GM10266 (cell line): Measurements from ENCODE around the gene LSM4.
A peak's percentile ranks its signal among the peaks of the same experiment; 100 is the strongest.

Experiments
- DNase-seq: peaks from one replicate; pipeline ENCODE4 v3.0.0; 2012; ENCODE audit errors: extremely low spot score
- TF ChIP-seq, protein P1 (sequence below): IDR thresholded peaks from 2 replicates; pipeline ENCODE4 v1.5.1; 2012; ENCODE audit warnings: mild to moderate bottlenecking, low read depth; ENCODE audit not compliant: control insufficient read depth, insufficient read depth; ENCODE audit errors: missing control alignments

The LSM4 gene

GRCh38 chr19:18282788-18283141, 40.1 kb downstream of the LSM4 start:
- TF ChIP-seq, protein P1, sequence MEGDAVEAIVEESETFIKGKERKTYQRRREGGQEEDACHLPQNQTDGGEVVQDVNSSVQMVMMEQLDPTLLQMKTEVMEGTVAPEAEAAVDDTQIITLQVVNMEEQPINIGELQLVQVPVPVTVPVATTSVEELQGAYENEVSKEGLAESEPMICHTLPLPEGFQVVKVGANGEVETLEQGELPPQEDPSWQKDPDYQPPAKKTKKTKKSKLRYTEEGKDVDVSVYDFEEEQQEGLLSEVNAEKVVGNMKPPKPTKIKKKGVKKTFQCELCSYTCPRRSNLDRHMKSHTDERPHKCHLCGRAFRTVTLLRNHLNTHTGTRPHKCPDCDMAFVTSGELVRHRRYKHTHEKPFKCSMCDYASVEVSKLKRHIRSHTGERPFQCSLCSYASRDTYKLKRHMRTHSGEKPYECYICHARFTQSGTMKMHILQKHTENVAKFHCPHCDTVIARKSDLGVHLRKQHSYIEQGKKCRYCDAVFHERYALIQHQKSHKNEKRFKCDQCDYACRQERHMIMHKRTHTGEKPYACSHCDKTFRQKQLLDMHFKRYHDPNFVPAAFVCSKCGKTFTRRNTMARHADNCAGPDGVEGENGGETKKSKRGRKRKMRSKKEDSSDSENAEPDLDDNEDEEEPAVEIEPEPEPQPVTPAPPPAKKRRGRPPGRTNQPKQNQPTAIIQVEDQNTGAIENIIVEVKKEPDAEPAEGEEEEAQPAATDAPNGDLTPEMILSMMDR = no peak
- DNase-seq = no peak

DNA sequence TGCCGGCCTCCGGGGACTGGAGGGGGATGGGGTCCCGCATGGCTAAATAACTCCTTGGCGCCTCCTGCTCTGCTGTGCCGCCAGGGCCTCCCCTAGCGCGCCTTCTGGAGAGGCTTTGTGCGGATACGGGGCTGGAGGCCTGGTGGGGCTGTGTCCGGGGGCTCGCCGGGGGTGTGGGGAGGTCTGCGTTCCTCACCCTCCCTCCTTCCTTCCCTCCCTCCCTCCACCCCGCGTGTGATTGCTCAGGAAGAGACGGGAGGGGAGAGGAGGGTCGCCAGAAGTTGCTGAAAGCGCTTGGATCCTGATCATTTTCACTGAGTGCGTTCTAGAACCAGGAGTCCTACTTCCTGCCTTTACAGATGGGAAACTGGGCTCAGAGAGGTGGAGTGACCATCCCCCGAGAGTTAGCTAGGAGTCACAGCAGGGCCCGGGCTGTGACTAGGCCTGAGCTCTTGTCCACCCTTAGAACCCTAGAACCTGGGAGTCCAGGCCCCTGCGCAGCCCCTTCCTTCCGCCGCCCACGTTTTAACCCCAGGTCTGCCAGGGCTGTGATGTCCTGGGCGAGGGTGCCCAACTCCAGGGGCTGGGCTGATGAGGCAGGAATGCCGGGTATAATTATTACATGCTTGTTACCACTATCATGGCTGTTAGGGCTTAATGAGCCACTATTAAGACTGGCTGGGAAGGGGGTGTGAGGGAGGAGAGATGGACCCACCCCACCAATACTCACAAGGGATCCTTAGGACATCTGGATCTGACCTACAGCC, 40.7 kb downstream of the LSM4 start:
- TF ChIP-seq, protein P1 = peak; percentile 15
- DNase-seq = no peak

- TF ChIP-seq, protein P1 = peak; percentile 21
- DNase-seq = peak; percentile 100
These were observed 41.5 kb downstream of the LSM4 start, which contains the start of gene JUND for GRCh38 chr19:18281082-18282020. TSS of gene JUND (minus strand) at chr19:18281622. CDS start at chr19:18281484, 138 bp downstream.

DNA sequence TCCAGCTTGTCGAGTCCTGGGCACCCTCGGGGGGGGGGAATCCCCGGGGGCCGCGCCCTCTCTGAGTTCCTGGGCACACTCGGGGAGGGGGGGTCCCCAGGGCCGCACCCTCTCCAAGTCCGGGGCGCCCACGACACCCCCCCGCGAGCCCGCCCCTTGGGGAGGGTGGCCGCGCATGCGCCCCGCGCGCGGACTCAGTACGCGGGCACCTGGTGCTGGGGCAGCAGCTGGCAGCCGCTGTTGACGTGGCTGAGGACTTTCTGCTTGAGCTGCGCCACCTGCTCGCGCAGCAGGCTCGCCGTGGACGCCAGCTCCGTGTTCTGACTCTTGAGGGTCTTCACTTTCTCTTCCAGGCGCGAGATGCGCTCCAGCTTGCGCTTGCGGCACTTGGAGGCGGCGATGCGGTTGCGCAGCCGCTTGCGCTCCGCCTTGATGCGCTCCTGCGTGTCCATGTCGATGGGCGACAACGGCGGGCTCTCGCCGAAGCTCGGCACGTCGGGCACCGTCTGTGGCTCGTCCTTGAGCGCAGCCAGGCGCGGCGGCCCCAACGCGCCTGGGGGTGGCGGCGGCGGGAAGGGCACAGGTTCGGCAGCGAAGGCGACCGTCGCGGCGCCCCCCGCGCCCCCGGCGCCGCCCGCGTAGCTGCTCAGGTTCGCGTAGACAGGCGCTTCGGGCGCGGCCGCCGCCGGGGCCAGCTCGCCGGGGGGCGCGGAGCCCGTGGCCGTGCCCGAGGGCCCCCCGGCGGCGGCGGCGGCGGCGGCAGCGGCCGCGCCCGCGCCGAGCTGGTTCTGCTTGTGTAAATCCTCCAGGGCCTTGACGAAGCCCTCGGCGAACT, 42.4 kb downstream of the LSM4 start:
- TF ChIP-seq, protein P1 = no peak
- DNase-seq = peak; percentile 90

DNA sequence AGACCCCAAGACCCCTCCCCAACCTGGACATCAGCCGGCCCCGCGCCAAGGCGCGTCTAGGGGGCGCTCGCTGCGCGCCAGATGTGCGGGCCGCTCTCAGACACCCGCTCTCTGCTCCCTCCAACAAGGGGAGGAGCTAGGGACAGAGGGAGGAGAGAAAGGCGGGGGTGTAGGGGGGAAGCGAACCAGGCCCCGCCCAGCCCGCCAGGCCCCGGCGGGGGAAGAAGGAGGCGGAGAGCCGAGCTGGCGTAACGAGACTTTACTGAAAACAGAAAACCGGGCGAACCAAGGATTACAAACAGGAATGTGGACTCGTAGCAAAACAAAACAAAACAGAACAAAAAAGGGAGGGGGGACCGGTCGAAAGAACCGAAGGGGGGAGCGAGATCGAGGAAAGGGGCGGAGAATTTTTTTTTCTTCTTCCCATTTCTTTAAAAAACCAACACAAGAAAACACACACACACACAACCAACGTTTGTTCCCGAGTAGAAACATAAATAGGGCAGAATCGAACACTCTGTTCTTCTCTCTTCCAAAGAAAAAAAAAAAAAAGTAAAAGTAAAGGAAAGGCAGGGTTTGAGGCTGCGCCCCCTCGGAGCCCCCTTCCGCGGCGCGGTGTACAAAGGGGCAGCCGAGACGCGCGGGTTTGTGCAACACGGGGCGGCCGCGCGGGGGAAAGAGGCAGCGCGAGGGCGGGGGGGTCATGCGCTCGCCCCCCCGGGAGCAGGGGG, 43.2 kb downstream of the LSM4 start:
- TF ChIP-seq, protein P1 = peak; percentile 92

GRCh38 chr19:18279266-18279515, 43.7 kb downstream of the LSM4 start:
- TF ChIP-seq, protein P1 = no peak
- no peak for DNase-seq

More for the DNA sequence above, 43.2 kb downstream of the LSM4 start:
- peak; percentile 97 for DNase-seq
